Measurements from ENCODE around the gene GABRB2. TPM values are rescaled to one million over a fixed set of nuclear protein-coding genes. Genes with fewer than 3 reads are reported as not detected.
"Not testable (repeated sequence)": the region's sequence is repeated elsewhere in the genome, so short reads cannot be mapped to it uniquely, and the experiment has no call there.

GABRB2 gene
- total RNA-seq, 1 donor from 2014 or later = 0.21 TPM

DNA sequence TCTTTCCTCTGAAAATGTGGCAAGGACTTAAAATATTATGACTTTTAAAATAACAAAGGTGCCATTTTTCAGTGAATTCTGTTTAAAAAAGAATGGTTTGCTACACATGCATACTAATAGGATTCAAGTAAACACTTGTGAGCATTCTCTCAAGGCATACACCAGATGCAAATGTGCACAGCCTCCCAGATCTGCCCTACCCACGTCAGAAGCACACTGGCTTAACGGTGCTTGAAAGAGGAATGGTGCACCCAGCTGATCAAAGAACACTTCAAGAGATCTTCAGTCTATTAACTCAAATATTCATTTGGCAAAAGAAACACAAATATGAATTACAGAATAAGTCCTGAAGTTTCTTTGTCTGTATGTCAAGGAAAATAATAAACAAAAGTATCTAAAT is 15.8 kb downstream of the GABRB2 start:
- H3K27me3 Mint-ChIP-seq (ENCODE audit: low read depth) = peaks cover 31% of the 10 kb centered on the region
- H3K4me3 Mint-ChIP-seq = no peak overlapping the region
- H3K27ac Mint-ChIP-seq (ENCODE audit: unreplicated experiment) = no peak overlapping the region
- H3K36me3 Mint-ChIP-seq (ENCODE audit: low read depth) = no peaks in the 10 kb centered on the region
- H3K4me1 Mint-ChIP-seq = no peaks in the 10 kb centered on the region
- DNase-seq (ENCODE audit: low read depth, low spot score) = no peak
- TF ChIP-seq, protein P1, sequence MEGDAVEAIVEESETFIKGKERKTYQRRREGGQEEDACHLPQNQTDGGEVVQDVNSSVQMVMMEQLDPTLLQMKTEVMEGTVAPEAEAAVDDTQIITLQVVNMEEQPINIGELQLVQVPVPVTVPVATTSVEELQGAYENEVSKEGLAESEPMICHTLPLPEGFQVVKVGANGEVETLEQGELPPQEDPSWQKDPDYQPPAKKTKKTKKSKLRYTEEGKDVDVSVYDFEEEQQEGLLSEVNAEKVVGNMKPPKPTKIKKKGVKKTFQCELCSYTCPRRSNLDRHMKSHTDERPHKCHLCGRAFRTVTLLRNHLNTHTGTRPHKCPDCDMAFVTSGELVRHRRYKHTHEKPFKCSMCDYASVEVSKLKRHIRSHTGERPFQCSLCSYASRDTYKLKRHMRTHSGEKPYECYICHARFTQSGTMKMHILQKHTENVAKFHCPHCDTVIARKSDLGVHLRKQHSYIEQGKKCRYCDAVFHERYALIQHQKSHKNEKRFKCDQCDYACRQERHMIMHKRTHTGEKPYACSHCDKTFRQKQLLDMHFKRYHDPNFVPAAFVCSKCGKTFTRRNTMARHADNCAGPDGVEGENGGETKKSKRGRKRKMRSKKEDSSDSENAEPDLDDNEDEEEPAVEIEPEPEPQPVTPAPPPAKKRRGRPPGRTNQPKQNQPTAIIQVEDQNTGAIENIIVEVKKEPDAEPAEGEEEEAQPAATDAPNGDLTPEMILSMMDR (conservative IDR thresholded peaks at IDR 0.05) = no peak
- H3K9me3 Mint-ChIP-seq = peaks cover 2% of the 10 kb centered on the region

DNA sequence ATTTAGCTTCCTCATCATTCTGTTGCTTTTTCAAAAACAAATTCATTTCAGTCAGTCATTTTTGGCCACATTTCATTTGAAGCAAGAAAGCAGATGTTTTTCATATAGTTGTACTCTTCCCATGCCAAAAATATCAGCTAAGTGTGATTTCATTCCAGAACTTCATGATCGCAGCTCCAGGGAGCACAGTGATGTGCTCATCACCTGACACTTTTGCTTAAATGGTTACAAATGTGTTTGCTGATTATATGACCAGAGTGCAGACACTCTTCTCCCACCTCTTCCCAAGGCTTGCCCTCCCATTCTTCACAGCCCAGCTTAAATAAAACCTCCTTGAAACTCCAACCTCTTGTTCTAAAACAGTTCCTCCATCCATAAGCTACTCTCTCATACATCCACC is 32.6 kb downstream of the GABRB2 start:
- TF ChIP-seq, protein P1 (conservative IDR thresholded peaks at IDR 0.05) = no peak
- Mint-ChIP-seq H3K27ac (ENCODE audit: unreplicated experiment) (no peak overlapping the region), H3K9me3 (peaks cover 6% of the 10 kb centered on the region), H3K4me1 (no peaks in the 10 kb centered on the region), H3K27me3 (ENCODE audit: low read depth) (peaks cover 7% of the 10 kb centered on the region), H3K4me3 (no peak overlapping the region), H3K36me3 (ENCODE audit: low read depth) (no peaks in the 10 kb centered on the region)
- no peak for DNase-seq (ENCODE audit: low read depth, low spot score)

DNA sequence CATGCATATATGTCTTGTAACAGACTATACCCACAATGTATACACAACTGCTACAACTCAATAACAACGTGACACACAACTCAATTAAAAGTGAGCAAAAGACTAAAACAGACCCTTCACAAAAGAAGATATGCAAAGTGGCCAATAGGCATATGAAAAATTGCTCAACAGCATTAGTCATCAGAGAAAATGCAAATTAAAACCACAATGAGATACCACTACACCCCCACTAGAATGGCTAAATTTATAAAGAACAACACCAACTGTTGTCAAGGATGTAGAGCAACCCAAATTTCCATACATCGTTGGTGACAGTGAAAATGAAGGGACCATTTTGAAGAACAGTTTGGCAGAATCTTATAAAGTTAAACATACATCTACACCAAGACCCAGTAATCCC is 38.9 kb downstream of the GABRB2 start:
- peaks cover 8% of the 10 kb centered on the region for H3K27me3 Mint-ChIP-seq (ENCODE audit: low read depth)
- TF ChIP-seq, protein P1 (conservative IDR thresholded peaks at IDR 0.05) = no peak
- no peak overlapping the region for H3K27ac Mint-ChIP-seq (ENCODE audit: unreplicated experiment)
- no peaks in the 10 kb centered on the region for H3K4me1 Mint-ChIP-seq
- no peaks in the 10 kb centered on the region for H3K36me3 Mint-ChIP-seq (ENCODE audit: low read depth)
- DNase-seq (ENCODE audit: low read depth, low spot score) = no peak
- peaks cover under 1% of the 10 kb centered on the region for H3K9me3 Mint-ChIP-seq
- no peak overlapping the region for H3K4me3 Mint-ChIP-seq

DNA sequence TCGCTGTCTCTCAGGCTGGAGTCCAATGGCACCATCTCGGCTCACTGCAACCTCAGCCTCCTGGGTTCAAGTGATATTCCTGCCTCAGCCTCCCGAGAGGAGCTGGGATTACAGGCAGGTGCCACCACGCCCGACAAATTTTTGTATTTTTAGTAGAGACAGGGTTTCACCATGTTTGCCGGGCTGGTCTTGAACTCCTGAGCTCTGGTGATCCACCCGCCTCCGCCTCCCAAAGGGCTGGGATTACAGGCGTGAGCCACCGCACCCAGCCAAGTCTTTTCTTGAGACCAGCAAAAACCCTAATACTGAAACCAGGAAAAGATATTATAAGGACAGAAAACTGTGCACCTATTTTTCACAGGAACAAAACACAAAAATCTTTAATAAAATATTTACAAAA is 41.4 kb downstream of the GABRB2 start:
- H3K27ac Mint-ChIP-seq (ENCODE audit: unreplicated experiment); H3K27me3 Mint-ChIP-seq (ENCODE audit: low read depth); DNase-seq (ENCODE audit: low read depth, low spot score); H3K4me1 Mint-ChIP-seq; H3K4me3 Mint-ChIP-seq; H3K36me3 Mint-ChIP-seq (ENCODE audit: low read depth); H3K9me3 Mint-ChIP-seq: not testable (repeated sequence)

DNA sequence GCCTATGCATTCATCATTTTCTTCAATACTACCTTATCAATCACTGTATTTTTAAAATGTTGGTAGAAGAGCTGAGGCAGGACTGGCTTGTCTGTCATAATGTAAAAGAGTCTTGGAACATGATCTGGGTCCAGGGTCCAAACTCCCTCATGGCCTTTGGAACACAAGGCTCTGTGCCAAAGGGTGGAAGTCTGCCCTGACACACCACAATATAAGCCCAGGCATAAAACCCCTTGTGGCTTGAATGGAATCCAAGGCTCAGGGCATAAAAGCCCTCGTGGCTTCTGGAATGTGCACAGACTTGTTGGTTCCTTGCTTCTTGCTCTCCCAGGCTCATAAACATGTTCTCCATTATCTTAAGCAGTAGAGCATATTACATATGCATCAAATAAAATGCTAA is 48.0 kb downstream of the GABRB2 start:
- Mint-ChIP-seq H3K36me3 (ENCODE audit: low read depth) (peaks cover 3% of the 10 kb centered on the region), H3K9me3 (peaks cover 3% of the 10 kb centered on the region), H3K27ac (ENCODE audit: unreplicated experiment) (no peak overlapping the region), H3K27me3 (ENCODE audit: low read depth) (no peaks in the 10 kb centered on the region), H3K4me3 (no peak overlapping the region), H3K4me1 (no peaks in the 10 kb centered on the region)
- TF ChIP-seq, protein P1 (conservative IDR thresholded peaks at IDR 0.05) = no peak
- DNase-seq (ENCODE audit: low read depth, low spot score) = no peak

DNA sequence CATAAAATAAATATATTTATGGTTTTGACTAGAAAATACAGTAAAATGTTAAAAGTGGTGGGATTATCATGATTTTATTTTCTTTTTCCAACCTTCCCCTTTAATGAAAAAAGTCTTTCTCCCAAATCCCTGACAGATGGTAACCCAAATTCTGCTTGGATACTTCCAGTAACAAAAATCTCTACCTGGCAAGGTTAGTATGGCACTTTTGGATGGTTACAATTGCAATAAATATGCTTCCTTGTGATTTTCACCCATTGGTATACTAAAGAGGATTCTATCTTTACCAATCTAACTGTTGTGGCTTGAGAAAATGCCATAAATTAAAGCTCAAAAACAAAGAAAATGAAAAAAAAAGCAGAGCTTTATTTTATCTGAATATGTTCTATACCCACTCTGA is 62.8 kb downstream of the GABRB2 start:
- no peak overlapping the region for H3K4me3 Mint-ChIP-seq
- TF ChIP-seq, protein P1 (conservative IDR thresholded peaks at IDR 0.05) = no peak
- H3K9me3 Mint-ChIP-seq = peaks cover 3% of the 10 kb centered on the region
- DNase-seq (ENCODE audit: low read depth, low spot score) = no peak
- no peak overlapping the region for H3K27ac Mint-ChIP-seq (ENCODE audit: unreplicated experiment)
- no peaks in the 10 kb centered on the region for H3K4me1 Mint-ChIP-seq
- H3K27me3 Mint-ChIP-seq (ENCODE audit: low read depth) = no peaks in the 10 kb centered on the region
- H3K36me3 Mint-ChIP-seq (ENCODE audit: low read depth) = no peaks in the 10 kb centered on the region
